HG03571 (cell line): ENCODE results near the gene CDK19.

Experiments used
- ATAC-seq: cut with Tn5 transposase; IDR thresholded peaks from one replicate; pipeline ENCODE4 v1.9.1; 2021; ENCODE audit not compliant: unreplicated experiment

Gene CDK19

DNA sequence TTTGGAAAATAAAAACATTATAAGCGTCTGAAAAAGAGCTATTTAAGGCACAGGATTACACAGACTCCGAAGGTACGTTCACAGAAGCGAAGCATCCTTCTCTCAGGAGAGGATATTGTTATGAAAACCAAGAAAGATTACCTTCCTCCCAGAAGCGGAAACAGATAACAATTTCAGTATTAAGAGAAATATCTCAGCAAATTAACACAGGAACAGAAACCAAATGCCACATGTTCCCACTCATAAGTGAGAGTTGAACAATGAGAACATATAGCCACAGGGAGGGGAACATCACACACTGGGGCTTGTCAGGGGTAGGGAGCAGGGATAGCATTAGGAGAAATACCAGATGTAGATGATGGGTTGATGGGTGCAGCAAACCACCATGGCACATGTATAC is 109.7 kb downstream of the CDK19 start:
- no peak for ATAC-seq

- no peak for ATAC-seq
Measured at GRCh38 chr6:110703906-110704594, 111.2 kb downstream of the CDK19 start.

DNA sequence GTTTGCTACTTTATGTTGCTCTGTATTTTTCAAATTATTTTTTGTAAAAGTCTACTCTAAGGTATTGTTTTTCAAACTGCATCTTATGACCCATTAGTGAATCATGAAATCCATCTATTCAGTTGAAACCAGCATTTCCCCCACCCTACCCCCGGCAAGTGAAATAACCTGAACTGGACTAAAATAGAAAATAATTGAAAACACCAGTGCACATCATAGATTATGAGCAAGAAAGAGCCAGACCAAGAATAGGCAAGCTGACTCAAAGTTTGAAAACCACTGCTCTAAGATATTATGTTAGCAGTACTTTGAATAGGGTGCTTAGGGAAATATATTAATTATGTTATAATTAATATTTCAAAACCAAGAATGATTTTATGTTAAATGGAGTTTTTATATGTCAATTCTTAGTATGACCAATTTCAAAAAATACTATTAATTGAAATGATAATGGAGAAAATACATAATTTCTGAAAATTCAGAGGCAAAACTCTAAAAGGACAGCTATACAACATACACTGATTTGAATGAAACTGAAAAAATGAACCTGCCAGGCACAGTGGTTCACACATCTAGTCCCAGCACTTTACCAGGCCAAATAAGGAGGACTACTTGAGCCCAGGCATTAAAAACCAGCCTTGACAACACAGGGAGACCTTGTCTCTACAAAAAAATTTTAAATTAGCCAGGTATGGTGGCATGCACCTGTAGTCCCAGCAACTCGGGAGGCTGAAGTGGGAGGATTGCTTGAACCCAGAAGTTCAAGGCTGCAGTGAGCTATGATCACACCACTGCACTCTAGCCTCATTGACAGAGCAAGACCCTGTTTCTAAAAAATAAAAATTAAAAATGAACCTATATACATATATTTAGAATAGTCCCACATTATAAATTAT is 112.0 kb downstream of the CDK19 start:
- ATAC-seq = no peak

- no peak for ATAC-seq
Measured at GRCh38 chr6:110699780-110700179, 115.5 kb downstream of the CDK19 start.

DNA sequence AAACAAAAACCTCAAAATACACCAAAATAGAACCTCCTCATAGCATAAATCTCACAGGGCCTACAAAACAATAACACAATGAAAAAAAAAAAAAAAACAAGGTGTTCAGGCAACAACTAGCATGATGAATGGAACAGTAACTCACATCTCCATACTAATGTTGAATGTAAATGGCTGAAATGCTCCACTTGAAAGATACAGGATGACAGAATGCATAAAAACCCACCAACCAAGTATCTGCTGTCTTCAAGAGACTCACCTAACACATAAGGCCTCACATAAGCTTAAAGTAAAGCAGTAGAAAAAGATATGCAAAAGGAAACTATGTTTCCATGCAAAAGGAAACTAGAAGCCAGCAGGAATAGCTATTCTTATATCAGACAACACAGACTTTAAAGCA is 121.3 kb downstream of the CDK19 start:
- ATAC-seq = no peak

DNA sequence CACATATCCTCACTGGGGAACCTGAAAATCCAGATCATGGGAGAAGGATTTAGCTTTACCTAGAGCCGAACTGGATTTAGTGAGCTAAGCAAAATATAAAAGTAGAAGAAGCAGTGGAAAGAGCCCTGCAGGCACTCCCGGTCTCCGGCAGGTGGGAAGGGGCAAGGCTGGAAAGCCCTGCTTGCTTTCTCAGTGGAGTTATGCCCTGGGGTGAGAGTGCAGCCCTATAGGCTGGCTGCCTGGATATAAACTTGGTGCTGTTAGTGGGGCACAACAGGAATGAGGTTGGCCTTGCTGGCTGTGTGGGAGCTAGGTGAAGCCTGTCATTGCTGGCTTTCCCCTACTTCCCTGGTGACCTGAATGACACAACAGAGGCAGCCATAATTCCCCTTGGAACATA is 122.0 kb downstream of the CDK19 start:
- ATAC-seq = no peak

- ATAC-seq = no peak
Measured at GRCh38 chr6:110690916-110691315, 124.4 kb downstream of the CDK19 start.

DNA sequence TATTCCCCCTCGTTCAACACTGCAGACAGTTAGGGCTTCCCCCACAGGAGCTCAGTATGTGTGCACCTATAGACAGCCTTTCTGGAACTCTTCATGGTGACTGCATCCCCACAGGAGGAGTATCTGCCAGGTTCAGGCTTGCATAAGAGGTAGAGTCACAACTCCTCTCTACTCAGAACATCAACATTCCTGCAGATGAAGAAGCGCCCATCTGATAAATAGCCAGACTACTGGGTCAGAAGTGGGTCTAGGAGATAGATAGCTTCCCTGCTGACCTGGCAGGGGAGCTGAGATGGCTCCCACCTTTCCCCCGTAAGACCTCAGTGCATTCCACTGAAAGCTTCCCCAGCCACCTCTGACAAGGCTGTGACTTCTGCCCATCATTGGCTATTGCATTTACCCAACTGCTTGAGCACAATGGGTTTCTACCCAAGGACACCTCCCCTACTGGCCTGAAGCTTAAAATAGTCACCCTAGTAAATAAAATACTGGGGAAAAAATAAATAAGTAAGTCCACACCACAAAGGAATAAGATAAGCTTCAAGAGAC is 125.1 kb downstream of the CDK19 start:
- ATAC-seq = no peak

- ATAC-seq = no peak
Measured at GRCh38 chr6:110689275-110689935, 125.9 kb downstream of the CDK19 start.

DNA sequence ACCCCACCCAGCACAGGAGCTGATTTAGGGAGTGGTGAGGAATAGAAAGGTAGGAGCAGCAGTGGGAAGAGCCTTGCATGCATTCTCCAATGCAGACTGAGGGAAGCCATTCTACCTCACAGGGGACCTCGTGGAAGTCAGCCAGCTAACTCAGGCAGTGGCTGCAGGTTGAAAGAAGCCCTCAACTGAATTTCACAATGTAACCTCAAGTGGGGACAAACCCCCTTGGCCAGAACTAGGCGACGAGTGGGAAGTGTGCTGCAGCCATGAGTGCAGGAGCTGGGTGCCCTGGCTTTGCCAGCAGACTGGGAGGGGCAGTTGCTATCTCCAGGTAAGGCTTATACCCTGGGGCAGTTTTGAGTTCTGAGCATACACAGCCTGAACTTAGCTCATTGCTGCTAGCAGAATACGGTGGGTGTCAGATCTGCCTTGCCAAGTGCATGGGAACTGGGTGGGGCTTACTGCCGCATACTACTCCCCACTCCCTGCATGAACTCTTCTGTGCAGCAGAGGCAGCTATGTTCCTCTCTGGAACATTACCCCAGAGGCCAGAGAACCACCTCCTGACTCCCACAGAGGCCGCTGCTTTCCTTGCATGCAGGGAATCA is 126.5 kb downstream of the CDK19 start:
- no peak for ATAC-seq

DNA sequence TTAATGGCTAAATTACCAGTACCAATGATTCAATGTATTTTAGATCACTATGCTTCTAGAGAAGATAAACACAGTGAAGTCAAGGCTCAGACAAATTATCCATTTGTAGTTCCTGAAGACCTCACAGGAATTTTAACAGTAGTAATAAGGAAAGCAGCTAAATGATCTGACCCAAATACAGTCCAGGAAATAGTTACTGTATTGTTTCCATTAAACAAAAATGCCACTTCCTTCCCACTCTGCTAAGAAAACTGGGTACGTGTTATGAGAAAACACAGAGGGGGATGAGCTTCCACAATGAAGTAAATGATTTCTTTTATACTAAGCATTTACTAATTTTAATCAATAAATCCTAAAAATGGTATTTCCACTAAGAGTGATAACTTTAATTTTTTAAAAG is 127.9 kb downstream of the CDK19 start:
- ATAC-seq = no peak

- ATAC-seq = no peak
Measured at GRCh38 chr6:110683241-110683640, 132.0 kb downstream of the CDK19 start.

DNA sequence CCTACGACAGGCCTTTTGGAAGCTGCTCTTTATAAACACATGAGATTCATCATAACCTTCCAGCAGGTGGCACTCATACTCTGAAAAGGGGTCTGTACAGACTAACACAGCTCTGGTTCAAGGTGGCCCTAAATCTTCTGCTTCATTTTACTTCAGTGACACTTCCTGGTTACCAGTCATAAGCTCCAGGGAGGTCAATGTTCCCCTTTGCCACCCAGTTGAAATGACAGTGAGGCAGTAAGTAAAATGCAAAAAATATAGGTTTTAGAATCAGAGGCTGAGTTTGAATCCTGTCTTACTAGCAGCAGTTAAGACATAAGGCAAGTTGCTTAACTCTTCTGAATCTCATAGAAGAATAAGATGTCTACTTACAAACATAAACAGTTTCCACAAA is 132.8 kb downstream of the CDK19 start:
- peak; percentile 96 for ATAC-seq

DNA sequence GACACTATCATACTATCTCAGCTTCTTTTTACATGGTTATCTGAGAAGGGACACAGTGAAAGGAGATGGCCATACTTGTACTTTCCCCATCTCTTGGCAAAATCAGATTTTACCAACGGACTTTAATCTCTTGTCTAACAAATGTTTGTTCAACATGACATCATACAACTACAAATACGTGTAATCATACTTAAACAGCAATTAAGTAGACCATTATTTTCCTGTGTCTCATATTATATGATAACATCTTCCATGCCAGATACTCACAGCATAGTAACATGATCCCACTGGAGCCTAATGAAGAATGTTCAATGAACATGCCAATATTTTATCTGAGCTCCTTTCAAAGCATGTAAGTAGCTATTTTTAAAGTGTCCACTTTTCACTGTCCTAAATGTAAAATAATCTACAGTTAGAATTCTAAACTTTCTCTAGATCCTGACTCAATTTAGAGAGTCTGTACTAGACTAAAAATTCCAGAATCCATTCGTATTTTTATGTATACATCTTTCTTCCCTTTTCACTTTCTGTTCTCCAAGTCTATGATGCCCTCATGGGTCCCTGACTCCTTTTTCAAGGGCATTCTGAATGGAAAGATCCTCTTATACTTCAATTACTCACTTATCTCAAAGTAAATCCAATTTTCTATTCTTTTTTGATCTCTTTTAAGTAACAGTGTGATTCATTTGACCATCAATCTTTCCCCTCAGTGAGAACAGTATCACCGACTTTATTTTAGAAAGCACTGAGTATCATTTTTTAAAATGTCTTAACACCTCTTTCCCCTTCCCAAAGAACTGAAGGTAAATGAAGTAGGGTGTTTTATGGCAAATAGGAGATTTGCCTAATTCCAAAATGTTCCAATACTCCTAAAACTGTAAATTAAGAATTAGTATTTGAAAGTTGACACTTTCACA is 133.5 kb downstream of the CDK19 start:
- no peak for ATAC-seq

GRCh38 chr6:110676396-110676795 is 138.9 kb downstream of the CDK19 start:
- ATAC-seq = no peak

GRCh38 chr6:110674096-110674495 is 141.2 kb downstream of the CDK19 start:
- ATAC-seq = no peak

DNA sequence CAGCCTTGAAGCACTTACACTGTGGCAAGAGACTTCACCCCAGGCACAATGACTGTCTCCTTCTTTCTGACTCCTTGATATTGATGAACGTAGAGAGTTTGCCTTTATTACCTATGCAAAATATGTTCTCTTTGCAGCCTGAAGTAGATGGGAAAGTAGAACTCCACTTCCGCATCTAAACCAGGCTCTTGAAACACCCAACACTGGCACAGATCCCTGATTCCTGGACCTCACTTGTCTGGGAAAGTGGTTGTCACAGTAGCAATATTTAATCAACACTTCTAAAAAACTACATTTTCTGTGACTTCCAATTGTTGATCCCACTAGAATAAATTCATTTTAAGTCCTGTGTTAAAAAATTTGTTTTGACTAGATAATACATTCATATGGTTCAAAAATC is 143.1 kb downstream of the CDK19 start:
- no peak for ATAC-seq

GRCh38 chr6:110671447-110671846 is 143.8 kb downstream of the CDK19 start:
- no peak for ATAC-seq

DNA sequence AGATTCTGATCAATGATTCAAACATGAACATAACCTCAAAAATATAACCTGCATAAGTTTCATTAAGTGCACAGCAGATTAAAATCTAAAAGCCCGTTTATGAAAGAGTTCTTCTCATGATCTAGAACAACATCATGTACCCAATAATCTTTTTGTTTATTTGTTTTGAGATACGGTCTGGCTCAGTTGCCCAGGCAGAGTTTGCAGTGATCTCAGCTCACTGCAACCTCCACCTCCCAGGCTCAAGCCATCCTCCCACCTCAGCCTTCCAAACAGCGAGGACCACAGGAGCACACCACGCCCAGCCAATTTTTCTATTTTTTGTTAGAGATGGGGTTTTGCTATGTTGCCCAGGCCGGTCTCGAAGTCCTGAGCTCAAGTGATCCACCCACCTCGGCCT is 149.7 kb downstream of the CDK19 start:
- no peak for ATAC-seq

GRCh38 chr6:110664933-110665332 is 150.3 kb downstream of the CDK19 start:
- ATAC-seq = no peak
